Neural cell (in vitro differentiated cells): ENCODE results near the gene MAD1L1.

Experiments
- CTCF ChIP-seq: fragments of 450-650 bp; IDR thresholded peaks from 2 replicates; pipeline ENCODE4 v1.5.1; 2014; ENCODE audit warnings: antibody characterized with exemption, mild to moderate bottlenecking, moderate library complexity; ENCODE audit not compliant: poor library complexity, severe bottlenecking
- EP300 ChIP-seq: fragments of 450-650 bp; conservative IDR thresholded peaks from 2 replicates; pipeline ENCODE4 v1.6.1; 2014; ENCODE audit warnings: antibody characterized with exemption, mild to moderate bottlenecking, moderate library complexity; ENCODE audit not compliant: poor library complexity, severe bottlenecking
- EZH2 ChIP-seq: fragments of 200-600, 300-800 bp; shearing (Covaris generic), sonication (generic); IDR thresholded peaks from 2 replicates; pipeline ENCODE4 v1.6.1; 2014; ENCODE audit warnings: antibody characterized with exemption, low read length, borderline replicate concordance, mild to moderate bottlenecking; ENCODE audit not compliant: insufficient read depth, poor library complexity, severe bottlenecking
- POLR2AphosphoS5 ChIP-seq: IDR thresholded peaks from 2 replicates; pipeline ENCODE4 v1.6.1; 2012
- REST ChIP-seq: IDR thresholded peaks from 2 replicates; pipeline ENCODE4 v1.6.1; 2012; ENCODE audit warnings: borderline replicate concordance
- TAF1 ChIP-seq: IDR thresholded peaks from 2 replicates; pipeline ENCODE4 v1.6.1; 2012; ENCODE audit warnings: low read depth

- TF ChIP-seq TAF1 (no peak), CTCF (no peak), EP300 (no peak), EZH2 (no peak), REST (no peak), POLR2AphosphoS5 (no peak)
These were observed 199.8 kb downstream of the MAD1L1 start for GRCh38 chr7:2032876-2033407.
